WTC11 (cell line): ENCODE data around the gene TMEM179B. TPM values are rescaled to one million over a fixed set of nuclear protein-coding genes. Genes with fewer than 3 reads are reported as not detected.

Experiments used
- ATAC-seq: fragments of 200-7000 bp; cut with Tn5 transposase; 2 replicates; pipeline ENCODE4 v1.10.0; 2021; ENCODE audit warnings: mild to moderate bottlenecking, moderate library complexity
- CTCF ChIA-PET: fragments of 300-600 bp; sonication (Branson Sonifier 250); formaldehyde crosslinking; loops from one replicate; lab custom pipeline; 2021; ENCODE audit warnings: antibody characterized with exemption; lab: Charles Lee
- POLR2A ChIA-PET: fragments of 350-600 bp; sonication (Branson Sonifier 250); formaldehyde crosslinking; loops from one replicate; lab custom pipeline; 2021; ENCODE audit warnings: antibody characterized with exemption; lab: Charles Lee
- DNase-seq: peaks from one replicate; pipeline ENCODE4 v3.0.0; 2021; ENCODE audit warnings: low spot score
- H3K27ac Mint-ChIP-seq: 2 replicates; pipeline ENCODE4 v1.8.0; 2021; ENCODE audit warnings: mixed read lengths
- H3K27me3 Mint-ChIP-seq: 2 replicates; pipeline ENCODE4 v1.8.0; 2021; ENCODE audit warnings: low read depth, mild to moderate bottlenecking, moderate library complexity, mixed read lengths
- H3K36me3 Mint-ChIP-seq: 2 replicates; pipeline ENCODE4 v1.8.0; 2021; ENCODE audit warnings: mixed read lengths
- H3K4me1 Mint-ChIP-seq: 2 replicates; pipeline ENCODE4 v1.8.0; 2022; ENCODE audit warnings: mixed read lengths
- H3K4me3 Mint-ChIP-seq: 2 replicates; pipeline ENCODE4 v1.8.0; 2021; ENCODE audit warnings: mild to moderate bottlenecking, moderate library complexity, mixed read lengths
- H3K9me3 Mint-ChIP-seq: 2 replicates; pipeline ENCODE4 v1.8.0; 2021; ENCODE audit warnings: mixed read lengths
- CBFB ChIP-seq: sonication (generic); formaldehyde crosslinking; IDR thresholded peaks from 2 replicates; pipeline ENCODE4 v1.8.1; 2022; ENCODE audit warnings: mild to moderate bottlenecking, low read depth, missing genetic modification reagents
- ELF4 ChIP-seq: sonication (generic); formaldehyde crosslinking; IDR thresholded peaks from 2 replicates; pipeline ENCODE4 v1.8.1; 2022; ENCODE audit warnings: low read depth, mild to moderate bottlenecking, moderate library complexity, missing genetic modification reagents
- ETV6 ChIP-seq: sonication (generic); formaldehyde crosslinking; IDR thresholded peaks from 2 replicates; pipeline ENCODE4 v1.8.1; 2022; ENCODE audit warnings: mild to moderate bottlenecking, missing genetic modification reagents
- GABPB1 ChIP-seq: sonication (generic); formaldehyde crosslinking; IDR thresholded peaks from 2 replicates; pipeline ENCODE4 v1.8.1; 2023; ENCODE audit warnings: mild to moderate bottlenecking, missing genetic modification reagents
- GTF2I ChIP-seq: fragments of 250-450 bp; sonication (Bioruptor Pico); conservative IDR thresholded peaks from 2 replicates; pipeline ENCODE4 v1.4.0; 2021; ENCODE audit warnings: mild to moderate bottlenecking
- JUN ChIP-seq: sonication (generic); formaldehyde crosslinking; IDR thresholded peaks from 2 replicates; pipeline ENCODE4 v1.8.0; 2023; ENCODE audit warnings: mild to moderate bottlenecking, missing genetic modification reagents
- KAT7 ChIP-seq: sonication (generic); formaldehyde crosslinking; IDR thresholded peaks from 2 replicates; pipeline ENCODE4 v1.8.1; 2023; ENCODE audit warnings: missing genetic modification reagents, mild to moderate bottlenecking, borderline replicate concordance
- NFATC4 ChIP-seq: fragments of 250-450 bp; sonication (Bioruptor Pico); IDR thresholded peaks from 2 replicates; pipeline ENCODE4 v1.9.0; 2021; ENCODE audit warnings: mild to moderate bottlenecking
- NFE2L1 ChIP-seq: sonication (generic); formaldehyde crosslinking; IDR thresholded peaks from 2 replicates; pipeline ENCODE4 v1.8.1; 2023; ENCODE audit warnings: missing genetic modification reagents
- NFYB ChIP-seq: sonication (generic); formaldehyde crosslinking; conservative IDR thresholded peaks from 2 replicates; pipeline ENCODE4 v1.8.0; 2022; ENCODE audit warnings: low read depth, missing genetic modification reagents
- NR2C2 ChIP-seq: sonication (generic); formaldehyde crosslinking; IDR thresholded peaks from 2 replicates; pipeline ENCODE4 v1.8.0; 2022; ENCODE audit warnings: mild to moderate bottlenecking, missing genetic modification reagents
- NR3C1 ChIP-seq: sonication (generic); formaldehyde crosslinking; conservative IDR thresholded peaks from 2 replicates; pipeline ENCODE4 v1.8.1; 2023; ENCODE audit warnings: low read depth, mild to moderate bottlenecking, missing genetic modification reagents
- PRRX2 ChIP-seq: fragments of 250-450 bp; sonication (Bioruptor Pico); IDR thresholded peaks from 2 replicates; pipeline ENCODE4 v1.8.0; 2021; ENCODE audit warnings: mild to moderate bottlenecking
- RORB ChIP-seq: fragments of 250-450 bp; sonication (Bioruptor Pico); IDR thresholded peaks from 2 replicates; pipeline ENCODE4 v1.9.0; 2021; ENCODE audit warnings: mild to moderate bottlenecking
- SMAD4 ChIP-seq: sonication (generic); formaldehyde crosslinking; IDR thresholded peaks from 2 replicates; pipeline ENCODE4 v1.8.0; 2022; ENCODE audit warnings: mild to moderate bottlenecking, missing genetic modification reagents
- TP53 ChIP-seq: sonication (generic); formaldehyde crosslinking; IDR thresholded peaks from 2 replicates; pipeline ENCODE4 v1.8.1; 2023; ENCODE audit warnings: mild to moderate bottlenecking, missing genetic modification reagents
- ZNF219 ChIP-seq: sonication (generic); formaldehyde crosslinking; IDR thresholded peaks from 2 replicates; pipeline ENCODE4 v1.8.0; 2023; ENCODE audit warnings: missing genetic modification reagents, mild to moderate bottlenecking, borderline replicate concordance
- ZNF671 ChIP-seq: fragments of 250-450 bp; sonication (Bioruptor Pico); IDR thresholded peaks from 2 replicates; pipeline ENCODE4 v1.8.0; 2021; ENCODE audit warnings: mild to moderate bottlenecking
- total RNA-seq: library from RNA; stranded (reverse); gene quantifications from 3 replicates; pipeline ENCODE4 v1.2.3, GENCODE V29; 2021
- TF ChIP-seq, protein P1 (sequence below): sonication (generic); formaldehyde crosslinking; conservative IDR thresholded peaks from 2 replicates; pipeline ENCODE4 v1.8.1; 2023; ENCODE audit warnings: mild to moderate bottlenecking, low read depth, missing genetic modification reagents, moderate library complexity
- TF ChIP-seq, protein P2 (sequence below): sonication (generic); formaldehyde crosslinking; IDR thresholded peaks from 2 replicates; pipeline ENCODE4 v1.8.1; 2023; ENCODE audit warnings: mild to moderate bottlenecking, missing genetic modification reagents, moderate library complexity
- TF ChIP-seq, protein P3 (sequence below): sonication (generic); formaldehyde crosslinking; IDR thresholded peaks from 2 replicates; pipeline ENCODE4 v1.8.0; 2022; ENCODE audit warnings: mild to moderate bottlenecking, missing genetic modification reagents
- TF ChIP-seq, protein P4 (sequence below): sonication (generic); formaldehyde crosslinking; IDR thresholded peaks from 2 replicates; pipeline ENCODE4 v1.8.0; 2022; ENCODE audit warnings: mild to moderate bottlenecking, missing genetic modification reagents
- TF ChIP-seq, protein P5 (sequence below): sonication (generic); formaldehyde crosslinking; IDR thresholded peaks from 2 replicates; pipeline ENCODE4 v1.8.1; 2023; ENCODE audit warnings: mild to moderate bottlenecking, missing genetic modification reagents
- TF ChIP-seq, protein P6 (sequence below): fragments of 250-450 bp; sonication (Bioruptor Pico); IDR thresholded peaks from 2 replicates; pipeline ENCODE4 v1.9.0; 2021; ENCODE audit warnings: moderate library complexity, mild to moderate bottlenecking, inconsistent platforms, borderline replicate concordance
- TF ChIP-seq, protein P7 (sequence below): sonication (generic); formaldehyde crosslinking; conservative IDR thresholded peaks from 2 replicates; pipeline ENCODE4 v1.8.1; 2022; ENCODE audit warnings: mild to moderate bottlenecking, missing genetic modification reagents
- TF ChIP-seq, protein P8 (sequence below): sonication (generic); formaldehyde crosslinking; IDR thresholded peaks from 2 replicates; pipeline ENCODE4 v1.8.0; 2023; ENCODE audit warnings: missing genetic modification reagents

The TMEM179B gene
- total RNA-seq, 1 experiment from 2014 or later = 21.4 TPM

DNA sequence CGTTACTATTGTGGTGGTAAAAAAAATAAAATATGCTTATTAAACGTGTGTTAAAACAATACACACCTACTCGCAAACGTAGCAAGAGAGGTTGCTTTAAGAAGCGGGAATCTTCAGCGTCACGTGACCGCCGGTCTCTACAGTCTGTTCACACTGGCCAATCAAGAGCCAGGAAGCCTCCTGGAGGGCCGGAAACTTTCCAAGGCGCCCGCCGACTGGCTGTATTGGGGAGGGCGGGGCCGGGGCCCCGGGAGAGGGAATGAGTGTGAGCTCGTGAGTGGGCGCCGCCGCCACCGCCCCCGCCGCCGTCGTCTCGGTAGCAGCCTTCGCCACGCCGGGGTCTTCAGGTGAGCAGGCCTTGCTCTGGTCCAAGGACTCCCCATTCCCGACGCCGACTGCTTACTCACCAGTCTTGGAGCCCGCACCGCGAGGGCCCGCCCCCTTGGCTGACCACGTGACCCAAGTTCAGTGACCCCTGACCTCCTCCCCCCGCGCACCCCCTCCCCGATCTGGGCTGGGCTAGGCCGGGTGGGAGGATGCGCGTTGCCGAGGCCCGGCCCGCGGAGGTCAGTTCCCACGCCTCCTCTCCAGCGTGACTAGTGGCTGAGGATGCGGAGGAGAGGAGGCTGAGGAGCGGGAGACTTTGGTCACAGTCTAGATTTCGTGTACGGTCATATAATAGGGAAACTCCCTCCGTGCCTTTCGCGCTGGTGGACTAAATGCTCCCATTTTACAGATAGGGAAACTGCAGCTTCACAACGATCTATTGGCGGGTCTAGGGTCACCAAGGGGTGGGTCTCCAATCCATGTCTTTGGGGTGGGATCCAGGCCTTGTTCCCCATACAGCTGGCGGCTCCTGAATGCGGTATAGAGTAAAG is 15.8 kb upstream of the TMEM179B start, which contains the start of gene TAF6L (continued):
- TF ChIP-seq, protein P1, sequence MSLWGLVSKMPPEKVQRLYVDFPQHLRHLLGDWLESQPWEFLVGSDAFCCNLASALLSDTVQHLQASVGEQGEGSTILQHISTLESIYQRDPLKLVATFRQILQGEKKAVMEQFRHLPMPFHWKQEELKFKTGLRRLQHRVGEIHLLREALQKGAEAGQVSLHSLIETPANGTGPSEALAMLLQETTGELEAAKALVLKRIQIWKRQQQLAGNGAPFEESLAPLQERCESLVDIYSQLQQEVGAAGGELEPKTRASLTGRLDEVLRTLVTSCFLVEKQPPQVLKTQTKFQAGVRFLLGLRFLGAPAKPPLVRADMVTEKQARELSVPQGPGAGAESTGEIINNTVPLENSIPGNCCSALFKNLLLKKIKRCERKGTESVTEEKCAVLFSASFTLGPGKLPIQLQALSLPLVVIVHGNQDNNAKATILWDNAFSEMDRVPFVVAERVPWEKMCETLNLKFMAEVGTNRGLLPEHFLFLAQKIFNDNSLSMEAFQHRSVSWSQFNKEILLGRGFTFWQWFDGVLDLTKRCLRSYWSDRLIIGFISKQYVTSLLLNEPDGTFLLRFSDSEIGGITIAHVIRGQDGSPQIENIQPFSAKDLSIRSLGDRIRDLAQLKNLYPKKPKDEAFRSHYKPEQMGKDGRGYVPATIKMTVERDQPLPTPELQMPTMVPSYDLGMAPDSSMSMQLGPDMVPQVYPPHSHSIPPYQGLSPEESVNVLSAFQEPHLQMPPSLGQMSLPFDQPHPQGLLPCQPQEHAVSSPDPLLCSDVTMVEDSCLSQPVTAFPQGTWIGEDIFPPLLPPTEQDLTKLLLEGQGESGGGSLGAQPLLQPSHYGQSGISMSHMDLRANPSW (CRISPR knock-in tag) = no peak
- TF ChIP-seq, protein P2, sequence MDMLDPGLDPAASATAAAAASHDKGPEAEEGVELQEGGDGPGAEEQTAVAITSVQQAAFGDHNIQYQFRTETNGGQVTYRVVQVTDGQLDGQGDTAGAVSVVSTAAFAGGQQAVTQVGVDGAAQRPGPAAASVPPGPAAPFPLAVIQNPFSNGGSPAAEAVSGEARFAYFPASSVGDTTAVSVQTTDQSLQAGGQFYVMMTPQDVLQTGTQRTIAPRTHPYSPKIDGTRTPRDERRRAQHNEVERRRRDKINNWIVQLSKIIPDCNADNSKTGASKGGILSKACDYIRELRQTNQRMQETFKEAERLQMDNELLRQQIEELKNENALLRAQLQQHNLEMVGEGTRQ (CRISPR knock-in tag) = peak; percentile 93
- TF ChIP-seq, protein P3, sequence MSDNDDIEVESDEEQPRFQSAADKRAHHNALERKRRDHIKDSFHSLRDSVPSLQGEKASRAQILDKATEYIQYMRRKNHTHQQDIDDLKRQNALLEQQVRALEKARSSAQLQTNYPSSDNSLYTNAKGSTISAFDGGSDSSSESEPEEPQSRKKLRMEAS (CRISPR knock-in tag) = no peak
- TF ChIP-seq, protein P4, sequence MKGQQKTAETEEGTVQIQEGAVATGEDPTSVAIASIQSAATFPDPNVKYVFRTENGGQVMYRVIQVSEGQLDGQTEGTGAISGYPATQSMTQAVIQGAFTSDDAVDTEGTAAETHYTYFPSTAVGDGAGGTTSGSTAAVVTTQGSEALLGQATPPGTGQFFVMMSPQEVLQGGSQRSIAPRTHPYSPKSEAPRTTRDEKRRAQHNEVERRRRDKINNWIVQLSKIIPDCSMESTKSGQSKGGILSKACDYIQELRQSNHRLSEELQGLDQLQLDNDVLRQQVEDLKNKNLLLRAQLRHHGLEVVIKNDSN (CRISPR knock-in tag) = peak; percentile 93
- TF ChIP-seq, protein P5, sequence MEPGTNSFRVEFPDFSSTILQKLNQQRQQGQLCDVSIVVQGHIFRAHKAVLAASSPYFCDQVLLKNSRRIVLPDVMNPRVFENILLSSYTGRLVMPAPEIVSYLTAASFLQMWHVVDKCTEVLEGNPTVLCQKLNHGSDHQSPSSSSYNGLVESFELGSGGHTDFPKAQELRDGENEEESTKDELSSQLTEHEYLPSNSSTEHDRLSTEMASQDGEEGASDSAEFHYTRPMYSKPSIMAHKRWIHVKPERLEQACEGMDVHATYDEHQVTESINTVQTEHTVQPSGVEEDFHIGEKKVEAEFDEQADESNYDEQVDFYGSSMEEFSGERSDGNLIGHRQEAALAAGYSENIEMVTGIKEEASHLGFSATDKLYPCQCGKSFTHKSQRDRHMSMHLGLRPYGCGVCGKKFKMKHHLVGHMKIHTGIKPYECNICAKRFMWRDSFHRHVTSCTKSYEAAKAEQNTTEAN (CRISPR knock-in tag) = no peak
- TF ChIP-seq GTF2I (CRISPR knock-in tag) (peak; percentile 93), GABPB1 (CRISPR knock-in tag) (no peak), ZNF671 (CRISPR knock-in tag) (no peak), CBFB (CRISPR knock-in tag) (no peak), NFYB (CRISPR knock-in tag) (peak; percentile 40; the same call in 1 of the 2 replicates), ETV6 (CRISPR knock-in tag) (peak; percentile 65; the same call in 1 of the 2 replicates), KAT7 (CRISPR knock-in tag) (peak; percentile 47; the same call in 1 of the 2 replicates), NR3C1 (CRISPR knock-in tag) (no peak)

DNA sequence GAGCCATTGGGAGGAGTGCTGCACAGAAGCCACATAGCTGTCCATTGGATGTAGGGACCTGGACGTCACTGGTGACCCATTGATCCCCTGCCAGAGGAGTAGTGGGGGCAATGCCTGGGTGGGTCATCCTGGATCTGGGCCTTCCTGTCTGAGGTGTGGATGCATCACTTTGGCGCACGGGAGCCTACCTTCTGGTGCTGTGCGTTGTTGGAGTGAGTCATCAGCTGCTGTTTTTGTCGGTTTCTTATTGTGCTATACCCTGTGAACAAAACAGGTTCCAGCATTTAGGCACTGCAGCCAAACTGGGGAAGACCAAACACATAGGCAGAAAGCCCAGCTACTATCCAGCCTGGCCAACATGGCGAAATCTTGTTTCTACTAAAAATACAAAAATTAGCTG is 12.8 kb upstream of the TMEM179B start:
- Mint-ChIP-seq H3K9me3 (no peaks in the 10 kb centered on the region), H3K27ac (peak overlapping the region; percentile 49; the same call in 1 of the 2 replicates), H3K4me3 (no peak overlapping the region), H3K36me3 (peaks cover 38% of the 10 kb centered on the region), H3K4me1 (peaks cover 13% of the 10 kb centered on the region), H3K27me3 (no peaks in the 10 kb centered on the region; the same call in 1 of the 2 replicates)
- CTCF ChIA-PET = interaction anchor here (0.6 to 11.6 kb wide), 4 partner anchors 12 to 196 kb away, joined by 3 to 121 read pairs (median 4); partner anchors contain the start of gene TMEM179B
- POLR2A ChIA-PET = interaction anchor here (1.0 kb wide), 1 partner anchor 57 kb away, joined by 3 read pairs; no protein-coding TSS in a partner anchor
- no peak for ATAC-seq
- no peak for DNase-seq
- TF ChIP-seq ELF4 (CRISPR knock-in tag) = no peak
- TF ChIP-seq, protein P6, sequence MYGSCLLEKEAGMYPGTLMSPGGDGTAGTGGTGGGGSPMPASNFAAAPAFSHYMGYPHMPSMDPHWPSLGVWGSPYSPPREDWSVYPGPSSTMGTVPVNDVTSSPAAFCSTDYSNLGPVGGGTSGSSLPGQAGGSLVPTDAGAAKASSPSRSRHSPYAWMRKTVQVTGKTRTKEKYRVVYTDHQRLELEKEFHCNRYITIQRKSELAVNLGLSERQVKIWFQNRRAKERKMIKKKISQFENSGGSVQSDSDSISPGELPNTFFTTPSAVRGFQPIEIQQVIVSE (CRISPR knock-in tag) = no peak
- TF ChIP-seq JUN (CRISPR knock-in tag) = no peak
- TF ChIP-seq, protein P7, sequence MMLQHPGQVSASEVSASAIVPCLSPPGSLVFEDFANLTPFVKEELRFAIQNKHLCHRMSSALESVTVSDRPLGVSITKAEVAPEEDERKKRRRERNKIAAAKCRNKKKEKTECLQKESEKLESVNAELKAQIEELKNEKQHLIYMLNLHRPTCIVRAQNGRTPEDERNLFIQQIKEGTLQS (CRISPR knock-in tag) = no peak
- no peak for TF ChIP-seq NFATC4 (CRISPR knock-in tag)
- no peak for TF ChIP-seq NFYB (CRISPR knock-in tag)
- no peak for TF ChIP-seq PRRX2
- TF ChIP-seq NFE2L1 (CRISPR knock-in tag) = no peak
- TF ChIP-seq ZNF219 (CRISPR knock-in tag) = no peak
- no peak for TF ChIP-seq SMAD4 (CRISPR knock-in tag)
- TF ChIP-seq TP53 (CRISPR knock-in tag) = no peak
- TF ChIP-seq, protein P8, sequence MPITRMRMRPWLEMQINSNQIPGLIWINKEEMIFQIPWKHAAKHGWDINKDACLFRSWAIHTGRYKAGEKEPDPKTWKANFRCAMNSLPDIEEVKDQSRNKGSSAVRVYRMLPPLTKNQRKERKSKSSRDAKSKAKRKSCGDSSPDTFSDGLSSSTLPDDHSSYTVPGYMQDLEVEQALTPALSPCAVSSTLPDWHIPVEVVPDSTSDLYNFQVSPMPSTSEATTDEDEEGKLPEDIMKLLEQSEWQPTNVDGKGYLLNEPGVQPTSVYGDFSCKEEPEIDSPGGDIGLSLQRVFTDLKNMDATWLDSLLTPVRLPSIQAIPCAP (CRISPR knock-in tag) = no peak
- no peak for TF ChIP-seq RORB
- TF ChIP-seq NR2C2 (CRISPR knock-in tag) = no peak
